Measurements from ENCODE around the gene RGPD4. TPM values are rescaled to one million over a fixed set of nuclear protein-coding genes. Genes with fewer than 3 reads are reported as not detected.
A peak's percentile ranks its signal among the peaks of the same experiment; 100 is the strongest.

Gene RGPD4
- total and polyA plus RNA-seq, 10 of the 15 experiments (the other 5 are each of a cell fraction or from before 2014, with no cell fraction given): 0.05 TPM; not detected in 9

DNA sequence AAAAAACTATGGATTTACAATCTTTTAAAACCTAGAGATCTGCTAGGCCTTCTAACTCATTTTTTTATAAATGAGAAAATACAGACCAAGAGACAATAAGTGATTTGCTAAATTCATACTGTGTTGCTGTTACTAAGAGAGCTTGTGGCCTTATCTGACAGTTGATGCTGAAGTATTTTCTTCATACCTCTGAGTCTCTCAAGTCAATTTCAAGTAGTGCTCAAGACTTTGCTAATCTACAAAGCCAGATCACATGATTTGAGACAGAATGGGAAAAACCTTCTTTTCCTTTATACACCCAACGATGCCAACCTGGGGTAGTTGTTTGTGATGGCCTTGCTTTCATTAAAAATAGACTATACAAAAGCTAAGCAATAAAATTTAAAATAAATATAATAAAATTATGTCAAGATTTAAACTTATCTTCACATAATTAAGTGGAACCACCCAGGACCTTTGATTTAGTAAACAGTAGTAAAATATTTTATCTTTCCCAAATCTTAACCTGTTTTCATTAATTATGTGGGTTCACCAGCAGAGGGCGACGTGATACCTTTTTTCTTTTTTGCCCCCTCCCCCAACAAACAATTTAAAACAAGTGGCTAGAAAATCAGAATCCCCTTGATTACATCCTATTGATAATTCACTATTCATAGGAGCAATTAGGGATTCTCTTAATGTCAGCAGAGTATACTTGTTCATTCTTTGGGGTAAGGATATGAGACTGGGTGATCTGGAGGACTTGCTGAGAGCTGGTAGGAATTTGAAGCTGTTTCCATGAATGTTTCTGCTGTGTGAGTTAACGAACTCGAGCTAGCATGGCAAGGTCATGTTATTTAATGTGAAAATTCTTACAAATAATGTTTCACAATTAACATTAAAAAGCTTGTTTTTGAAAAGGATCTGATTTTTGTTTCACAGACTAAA, 110.0 kb downstream of the RGPD4 start:
- no peak overlapping the region for H3K9ac ChIP-seq (ENCODE audit: control insufficient read depth, insufficient read depth, low read length)
- ChIA-PET CTCF (interaction anchor here (0.5 to 3.1 kb wide), 14 partner anchors 10 to 651 kb away, joined by 3 to 17 read pairs (median 3); no protein-coding TSS in a partner anchor), SMC1A (ENCODE audit: uncharacterized antibody, unreplicated experiment) (interaction anchor here (0.5 to 1.2 kb wide), 2 partner anchors 257 to 433 kb away, joined by 3 read pairs; no protein-coding TSS in a partner anchor), RAD21 (ENCODE audit: unreplicated experiment) (interaction anchor here (0.7 to 1.1 kb wide), 3 partner anchors 243 to 647 kb away, joined by 3 read pairs; no protein-coding TSS in a partner anchor), POLR2A (no interaction called here)
- H4K20me1 ChIP-seq (ENCODE audit: control insufficient read depth, insufficient read depth): no peaks in the 10 kb centered on the region
- H3K27me3 ChIP-seq (replicated peaks in 1 of 2; ENCODE audit: control insufficient read depth in 2 of 2, insufficient read depth in 2 of 2, low read length in 1 of 2): no peaks in the 10 kb centered on the region
- BruUV-seq (replicated peaks): no TSS peak
- H3K27ac ChIP-seq (ENCODE audit: control insufficient read depth, insufficient read depth): no peak overlapping the region
- 17% methylated on average over 5 of the region's 5 CpGs for WGBS (ENCODE audit: insufficient coverage, insufficient replicate concordance, low lambda C conversion rate, missing lambda C conversion rate)
- no peak for DNase-seq (ENCODE audit: low read depth, low spot score)
- no peak overlapping the region for H3K4me3 ChIP-seq
- intact Hi-C loops (cut with micrococcal nuclease; ENCODE audit: unreplicated experiment) (loop anchor here (2.0 to 5.0 kb wide), 2 partner anchors 246 to 648 kb away; no protein-coding TSS in a partner anchor), in situ Hi-C loops (cut with MboI) (loop anchor here (10.0 kb wide), 1 partner anchor 648 kb away; no protein-coding TSS in a partner anchor)
- no peak overlapping the region for H3K4me2 ChIP-seq (ENCODE audit: control insufficient read depth, insufficient read depth)
- TF ChIP-seq, protein P1, sequence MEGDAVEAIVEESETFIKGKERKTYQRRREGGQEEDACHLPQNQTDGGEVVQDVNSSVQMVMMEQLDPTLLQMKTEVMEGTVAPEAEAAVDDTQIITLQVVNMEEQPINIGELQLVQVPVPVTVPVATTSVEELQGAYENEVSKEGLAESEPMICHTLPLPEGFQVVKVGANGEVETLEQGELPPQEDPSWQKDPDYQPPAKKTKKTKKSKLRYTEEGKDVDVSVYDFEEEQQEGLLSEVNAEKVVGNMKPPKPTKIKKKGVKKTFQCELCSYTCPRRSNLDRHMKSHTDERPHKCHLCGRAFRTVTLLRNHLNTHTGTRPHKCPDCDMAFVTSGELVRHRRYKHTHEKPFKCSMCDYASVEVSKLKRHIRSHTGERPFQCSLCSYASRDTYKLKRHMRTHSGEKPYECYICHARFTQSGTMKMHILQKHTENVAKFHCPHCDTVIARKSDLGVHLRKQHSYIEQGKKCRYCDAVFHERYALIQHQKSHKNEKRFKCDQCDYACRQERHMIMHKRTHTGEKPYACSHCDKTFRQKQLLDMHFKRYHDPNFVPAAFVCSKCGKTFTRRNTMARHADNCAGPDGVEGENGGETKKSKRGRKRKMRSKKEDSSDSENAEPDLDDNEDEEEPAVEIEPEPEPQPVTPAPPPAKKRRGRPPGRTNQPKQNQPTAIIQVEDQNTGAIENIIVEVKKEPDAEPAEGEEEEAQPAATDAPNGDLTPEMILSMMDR (IDR thresholded peaks at IDR 0.05 in 2 of 3, conservative IDR thresholded peaks at IDR 0.05 in 1 of 3; ENCODE audit: control insufficient read depth in 2 of 3, extremely low read depth in 1 of 3, insufficient read depth in 1 of 3, low read depth in 3 of 3, low read length in 3 of 3): peak; percentile 26 to 45 (median 38); a peak in 4 of 6 replicates
- no peak for TF ChIP-seq ESRRA (IDR thresholded peaks at IDR 0.05; ENCODE audit: low read length)
- peak; percentile 49 for TF ChIP-seq RAD21 (IDR thresholded peaks at IDR 0.05; ENCODE audit: insufficient read depth, low read depth, low read length)
- peak; percentile 39; the same call in 1 of the 2 replicates for TF ChIP-seq SMC3 (IDR thresholded peaks at IDR 0.05; ENCODE audit: borderline replicate concordance, low read length)
- FAIRE-seq: peak; percentile 56
- H3K4me1 ChIP-seq (ENCODE audit: control insufficient read depth, insufficient read depth, low read length): no peaks in the 10 kb centered on the region
- no peaks in the 10 kb centered on the region for H3K36me3 ChIP-seq (ENCODE audit: control insufficient read depth in 2 of 2, insufficient read depth in 2 of 2, low read length in 1 of 2)
- H3K9me3 ChIP-seq (replicated peaks; ENCODE audit: control insufficient read depth, insufficient read depth, low read length): no peaks in the 10 kb centered on the region
- H3K79me2 ChIP-seq (ENCODE audit: control insufficient read depth, insufficient read depth, low read length): no peaks in the 10 kb centered on the region
- no peak overlapping the region for H2AFZ ChIP-seq (ENCODE audit: control insufficient read depth, low read depth, low read length)
- ATAC-seq: no peak

Small RNA genes lying within 50 kb of the gene (small RNA-seq; reads per million reads assigned to genes)
- gene AC009963.1: not detected
- gene AC009963.2: not detected

Other genes starting within 250 kb of the RGPD4 start
- not detected in 2 replicates for gene SLC5A7, start 159.6 kb downstream of the RGPD4 start, total RNA-seq (2014; rRNA removed)
- gene SLC5A7, start 159.6 kb downstream of the RGPD4 start, total RNA-seq (2014; rRNA removed; fragmentation: Illumina TruSeq; extraction: Trizol): not detected in 2 replicates
- not detected in 2 replicates for gene SLC5A7, start 159.6 kb downstream of the RGPD4 start, total RNA-seq (2021)
- gene SLC5A7, start 159.6 kb downstream of the RGPD4 start, polyA plus RNA-seq (2011; rRNA removed): not detected in 2 replicates
- not detected in 2 replicates for gene SLC5A7, start 159.6 kb downstream of the RGPD4 start, polyA plus RNA-seq (2014; fragmentation: Illumina TruSeq; extraction: Trizol)
- not detected for gene SLC5A7, start 159.6 kb downstream of the RGPD4 start, polyA plus RNA-seq (2014; fragmentation: Nextera tagmentation; extraction: Ambion mirVana)
- not detected in 2 replicates for gene SLC5A7, start 159.6 kb downstream of the RGPD4 start, polyA plus RNA-seq (2014; rRNA removed)
- not detected for gene SLC5A7, start 159.6 kb downstream of the RGPD4 start, polyA plus RNA-seq (2016; fragmentation: Nextera tagmentation; extraction: Ambion mirVana)

All from GM12878 (cell line).